ENCODE measurements around the gene CNTNAP2.
A peak's percentile ranks its signal among the peaks of the same experiment; 100 is the strongest.
"Not testable (repeated sequence)": the region's sequence is repeated elsewhere in the genome, so short reads cannot be mapped to it uniquely, and the experiment has no call there.

The CNTNAP2 gene

DNA sequence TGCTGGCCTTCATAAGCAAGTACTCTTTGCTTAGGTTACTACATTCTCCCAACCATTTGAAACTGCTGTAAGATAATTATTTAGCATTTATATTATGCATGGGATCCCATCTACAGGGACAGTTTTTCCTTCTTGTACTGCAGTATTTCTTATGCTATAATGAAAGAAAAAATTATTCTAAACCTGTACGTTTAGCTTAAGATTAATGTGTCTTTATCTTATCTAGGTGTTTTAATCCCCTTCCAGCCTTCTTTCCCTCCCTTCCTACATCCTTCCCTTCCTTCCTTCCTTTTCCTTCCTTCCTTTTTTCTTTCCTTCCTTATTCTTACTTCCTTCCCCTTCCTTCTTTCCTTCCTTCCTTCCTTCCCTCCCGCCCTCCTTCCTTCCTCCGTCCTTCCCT, 778.3 kb downstream of the CNTNAP2 start:
- Histone ChIP-seq H3K9ac (ENCODE audit: insufficient read length) (no peak overlapping the region), H3K36me3 (ENCODE audit: insufficient read depth, low read length) (no peaks in the 10 kb centered on the region), H3K27ac (no peak overlapping the region), H3K9me3 (ENCODE audit: low read depth, low read length) (no peaks in the 10 kb centered on the region), H3K4me3 (no peak overlapping the region)
- TF ChIP-seq POLR2AphosphoS5 (IDR thresholded peaks at IDR 0.05; ENCODE audit: borderline replicate concordance, low read depth, low read length) (no peak), EZH2 (IDR thresholded peaks at IDR 0.05) (no peak), FOXP2 (optimal IDR thresholded peaks at IDR 0.05; ENCODE audit: control extremely low read depth, extremely low read length, insufficient read depth) (no peak)
- DNase-seq (ENCODE audit: low read depth, low spot score) = no peak

DNA sequence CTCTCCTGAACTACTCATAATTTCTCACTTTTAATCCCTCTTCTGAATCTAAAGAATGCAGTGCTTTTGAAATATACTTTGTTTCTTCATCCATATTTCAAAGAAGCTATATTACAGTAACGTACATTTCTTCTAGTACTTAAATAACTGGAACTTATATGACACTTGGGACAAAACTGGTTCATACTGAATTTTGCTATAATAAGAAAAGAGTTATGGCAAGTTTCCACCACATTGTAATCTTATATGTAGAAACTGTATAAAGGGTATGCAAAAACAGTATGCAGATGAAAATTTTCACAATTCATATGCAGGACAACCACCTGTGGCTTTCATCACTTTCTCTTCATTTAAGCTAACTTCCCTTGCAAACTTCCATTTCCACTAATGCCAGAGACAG, 785.7 kb downstream of the CNTNAP2 start:
- H3K9ac ChIP-seq (ENCODE audit: insufficient read length) = no peak overlapping the region
- H3K36me3 ChIP-seq (ENCODE audit: insufficient read depth, low read length) = no peaks in the 10 kb centered on the region
- DNase-seq (ENCODE audit: low read depth, low spot score) = no peak
- H3K27ac ChIP-seq = peak overlapping the region; percentile 97
- no peak overlapping the region for H3K4me3 ChIP-seq
- TF ChIP-seq EZH2 (IDR thresholded peaks at IDR 0.05) (no peak), FOXP2 (optimal IDR thresholded peaks at IDR 0.05; ENCODE audit: control extremely low read depth, extremely low read length, insufficient read depth) (no peak), POLR2AphosphoS5 (IDR thresholded peaks at IDR 0.05; ENCODE audit: borderline replicate concordance, low read depth, low read length) (no peak)
- H3K9me3 ChIP-seq (ENCODE audit: low read depth, low read length) = no peaks in the 10 kb centered on the region

DNA sequence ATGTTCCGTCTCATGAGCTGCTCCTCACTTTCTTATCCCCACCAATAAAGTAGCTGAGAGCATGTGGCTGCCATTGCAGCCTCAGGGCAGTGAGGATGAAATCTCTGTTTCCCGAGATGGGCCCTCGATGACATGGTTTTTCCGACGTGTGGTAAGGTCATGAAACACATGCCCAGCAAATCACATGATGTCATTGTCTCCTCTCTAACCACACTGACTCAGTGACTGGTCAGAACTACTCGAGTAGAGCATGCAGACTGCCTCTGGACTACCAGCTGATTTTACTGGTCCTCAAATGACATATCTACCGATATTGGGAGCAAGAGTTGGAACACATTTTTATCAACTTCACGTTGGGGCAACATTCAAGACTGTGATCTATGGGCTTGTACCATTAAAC, 786.1 kb downstream of the CNTNAP2 start:
- peak overlapping the region; percentile 97 for H3K27ac ChIP-seq
- H3K4me3 ChIP-seq = no peak overlapping the region
- no peak overlapping the region for H3K9ac ChIP-seq (ENCODE audit: insufficient read length)
- no peak for DNase-seq (ENCODE audit: low read depth, low spot score)
- no peaks in the 10 kb centered on the region for H3K9me3 ChIP-seq (ENCODE audit: low read depth, low read length)
- no peak for TF ChIP-seq POLR2AphosphoS5 (IDR thresholded peaks at IDR 0.05; ENCODE audit: borderline replicate concordance, low read depth, low read length)
- TF ChIP-seq EZH2 (IDR thresholded peaks at IDR 0.05) = no peak
- no peak for TF ChIP-seq FOXP2 (optimal IDR thresholded peaks at IDR 0.05; ENCODE audit: control extremely low read depth, extremely low read length, insufficient read depth)
- H3K36me3 ChIP-seq (ENCODE audit: insufficient read depth, low read length) = no peaks in the 10 kb centered on the region

DNA sequence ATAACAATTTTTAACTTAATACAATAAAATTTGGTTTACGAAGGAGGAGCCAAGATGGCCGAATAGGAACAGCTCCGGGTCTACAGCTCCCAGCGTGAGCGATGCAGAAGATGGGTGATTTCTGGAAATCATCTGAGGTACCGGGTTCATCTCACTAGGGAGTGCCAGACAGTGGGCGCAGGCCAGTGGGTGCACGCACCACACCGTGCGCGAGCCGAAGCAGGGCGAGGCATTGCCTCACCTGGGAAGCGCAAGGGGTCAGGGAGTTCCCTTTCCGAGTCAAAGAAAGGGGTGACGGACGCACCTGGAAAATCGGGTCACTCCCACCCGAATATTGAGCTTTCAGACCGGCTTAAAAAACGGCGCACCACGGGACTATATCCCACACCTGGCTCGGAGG, 789.1 kb downstream of the CNTNAP2 start:
- not testable (repeated sequence) for H3K9ac ChIP-seq (ENCODE audit: insufficient read length); H3K9me3 ChIP-seq (ENCODE audit: low read depth, low read length); H3K27ac ChIP-seq; H3K4me3 ChIP-seq; H3K36me3 ChIP-seq (ENCODE audit: insufficient read depth, low read length); DNase-seq (ENCODE audit: low read depth, low spot score)

DNA sequence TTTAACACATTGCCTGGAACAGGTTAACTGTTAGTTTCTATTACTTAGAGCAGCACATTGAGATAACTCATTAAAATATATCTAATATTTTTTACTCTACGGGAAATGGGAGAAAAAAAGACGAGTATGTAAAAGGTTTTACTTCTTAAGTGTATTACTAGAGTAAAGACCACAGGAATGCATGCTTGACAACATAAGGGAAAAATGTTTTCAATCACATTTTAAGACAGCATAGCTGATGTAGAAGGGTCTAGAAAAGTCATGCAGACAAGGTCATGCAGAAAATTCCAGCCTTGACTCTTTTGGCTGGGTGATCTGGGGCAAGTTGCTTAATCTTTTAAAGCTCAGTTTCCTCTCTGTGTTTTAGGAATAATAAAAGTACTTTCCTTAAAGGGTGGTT, 806.2 kb downstream of the CNTNAP2 start:
- Histone ChIP-seq H3K9me3 (ENCODE audit: low read depth, low read length) (no peaks in the 10 kb centered on the region), H3K36me3 (ENCODE audit: insufficient read depth, low read length) (no peaks in the 10 kb centered on the region)
- DNase-seq (ENCODE audit: low read depth, low spot score) = no peak

DNA sequence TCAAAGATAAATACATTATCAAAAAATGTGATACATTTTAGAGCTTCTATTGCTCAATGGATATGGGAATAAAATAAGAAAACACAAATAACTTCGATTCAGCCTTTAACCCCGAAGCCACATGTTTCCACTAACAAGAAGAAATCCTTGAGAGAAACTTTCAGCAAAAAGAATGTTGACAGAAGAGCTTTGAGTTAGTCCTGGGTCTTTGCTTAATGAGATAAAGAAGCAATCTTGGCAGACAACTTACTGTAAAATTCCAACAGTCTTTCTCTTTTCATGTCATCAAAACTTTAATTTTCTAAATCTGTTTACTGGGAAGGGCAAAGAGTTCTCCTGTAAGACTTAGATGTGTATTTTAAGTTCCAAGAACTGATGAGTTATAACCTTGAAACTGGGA, 810.2 kb downstream of the CNTNAP2 start:
- Histone ChIP-seq H3K9me3 (ENCODE audit: low read depth, low read length) (no peaks in the 10 kb centered on the region), H3K36me3 (ENCODE audit: insufficient read depth, low read length) (no peaks in the 10 kb centered on the region), H3K27ac (peak overlapping the region; percentile 60), H3K4me3 (no peak overlapping the region), H3K9ac (ENCODE audit: insufficient read length) (no peak overlapping the region)
- no peak for DNase-seq (ENCODE audit: low read depth, low spot score)
- no peak for TF ChIP-seq POLR2AphosphoS5 (IDR thresholded peaks at IDR 0.05; ENCODE audit: borderline replicate concordance, low read depth, low read length)
- TF ChIP-seq EZH2 (IDR thresholded peaks at IDR 0.05) = no peak
- TF ChIP-seq FOXP2 (optimal IDR thresholded peaks at IDR 0.05; ENCODE audit: control extremely low read depth, extremely low read length, insufficient read depth) = no peak

More for the DNA sequence above, 806.2 kb downstream of the CNTNAP2 start:
- Histone ChIP-seq H3K9ac (ENCODE audit: insufficient read length) (no peak overlapping the region), H3K4me3 (no peak overlapping the region), H3K27ac (0 out of 2 replicates have a peak overlapping the region, but pooled peaks have one; percentile 4)
- TF ChIP-seq FOXP2 (optimal IDR thresholded peaks at IDR 0.05; ENCODE audit: control extremely low read depth, extremely low read length, insufficient read depth) (no peak), POLR2AphosphoS5 (IDR thresholded peaks at IDR 0.05; ENCODE audit: borderline replicate concordance, low read depth, low read length) (no peak), EZH2 (IDR thresholded peaks at IDR 0.05) (no peak)

DNA sequence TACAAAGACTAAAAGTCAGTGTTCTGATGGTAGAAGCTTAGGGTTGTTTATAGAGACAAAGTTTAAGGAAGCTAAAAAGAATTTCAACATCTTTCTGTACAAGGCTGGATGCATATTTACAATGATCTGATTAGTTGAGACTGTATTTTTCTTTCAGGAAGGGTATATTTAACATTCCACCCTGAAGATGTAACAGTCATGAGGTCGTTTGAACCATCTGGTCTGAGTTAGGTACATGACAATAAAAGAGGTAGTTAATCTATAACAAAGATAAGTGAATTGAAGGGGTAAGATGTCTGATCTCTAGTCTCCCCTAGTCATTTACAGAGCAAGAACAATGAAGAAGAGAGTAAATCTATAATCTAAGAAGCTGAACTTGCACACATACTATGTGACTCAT, 821.2 kb downstream of the CNTNAP2 start:
- Histone ChIP-seq H3K9me3 (ENCODE audit: low read depth, low read length) (peaks cover 6% of the 10 kb centered on the region; the same call in 1 of the 2 replicates), H3K9ac (ENCODE audit: insufficient read length) (no peak overlapping the region), H3K27ac (peak overlapping the region; percentile 38; the same call in 1 of the 2 replicates), H3K4me3 (no peak overlapping the region), H3K36me3 (ENCODE audit: insufficient read depth, low read length) (no peaks in the 10 kb centered on the region)
- DNase-seq (ENCODE audit: low read depth, low spot score) = no peak
- no peak for TF ChIP-seq FOXP2 (optimal IDR thresholded peaks at IDR 0.05; ENCODE audit: control extremely low read depth, extremely low read length, insufficient read depth)

DNA sequence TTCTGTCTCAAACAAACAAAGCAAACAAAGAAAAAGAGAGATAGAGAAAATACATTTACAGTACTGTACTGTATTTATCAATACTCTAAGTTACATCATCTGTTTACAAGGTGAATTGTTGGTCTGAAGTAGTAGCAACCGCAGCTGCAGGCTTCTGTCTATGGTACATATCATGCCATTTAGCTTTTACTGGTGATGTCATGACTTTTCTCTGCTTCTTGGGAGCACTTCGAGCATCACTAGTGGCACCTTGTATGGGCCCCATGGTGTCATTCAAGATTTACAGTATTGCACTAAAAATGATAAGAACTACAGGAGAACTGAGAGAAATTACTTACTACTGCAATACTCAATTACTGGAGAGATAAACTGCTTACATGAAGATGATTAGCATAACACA, 826.9 kb downstream of the CNTNAP2 start:
- H3K36me3 ChIP-seq (ENCODE audit: insufficient read depth, low read length) = no peaks in the 10 kb centered on the region
- no peak overlapping the region for H3K4me3 ChIP-seq
- no peak for DNase-seq (ENCODE audit: low read depth, low spot score)
- no peak overlapping the region for H3K9ac ChIP-seq (ENCODE audit: insufficient read length)
- H3K27ac ChIP-seq = no peak overlapping the region
- H3K9me3 ChIP-seq (ENCODE audit: low read depth, low read length) = peaks cover 6% of the 10 kb centered on the region; the same call in 1 of the 2 replicates
- TF ChIP-seq FOXP2 (optimal IDR thresholded peaks at IDR 0.05; ENCODE audit: control extremely low read depth, extremely low read length, insufficient read depth) = no peak
- no peak for TF ChIP-seq EZH2 (IDR thresholded peaks at IDR 0.05)
- no peak for TF ChIP-seq POLR2AphosphoS5 (IDR thresholded peaks at IDR 0.05; ENCODE audit: borderline replicate concordance, low read depth, low read length)

DNA sequence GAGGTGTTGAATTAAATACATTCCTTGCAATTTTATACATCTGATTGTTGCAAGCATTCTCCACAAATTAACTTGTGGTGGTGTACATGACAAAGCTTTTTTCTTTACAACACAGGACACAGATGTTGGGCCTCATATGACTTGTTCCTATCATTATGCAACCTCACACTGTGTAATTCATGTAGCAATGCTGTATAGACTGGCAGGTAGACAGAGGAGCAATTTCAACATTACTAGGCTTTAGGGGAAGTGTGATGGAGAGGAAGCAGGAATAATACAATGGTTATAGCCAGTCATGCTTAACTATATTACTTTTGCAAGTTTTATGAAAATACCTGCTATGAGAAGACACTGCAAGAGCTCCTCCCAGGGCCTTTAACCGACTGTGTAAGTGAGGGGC, 832.1 kb downstream of the CNTNAP2 start:
- peak overlapping the region; percentile 32 for H3K4me3 ChIP-seq
- H3K9ac ChIP-seq (ENCODE audit: insufficient read length) = no peak overlapping the region
- no peaks in the 10 kb centered on the region for H3K36me3 ChIP-seq (ENCODE audit: insufficient read depth, low read length)
- no peak for DNase-seq (ENCODE audit: low read depth, low spot score)
- TF ChIP-seq EZH2 (IDR thresholded peaks at IDR 0.05) = no peak
- TF ChIP-seq FOXP2 (optimal IDR thresholded peaks at IDR 0.05; ENCODE audit: control extremely low read depth, extremely low read length, insufficient read depth) = no peak
- no peak for TF ChIP-seq POLR2AphosphoS5 (IDR thresholded peaks at IDR 0.05; ENCODE audit: borderline replicate concordance, low read depth, low read length)
- peak overlapping the region; percentile 27; the same call in 1 of the 2 replicates for H3K27ac ChIP-seq
- H3K9me3 ChIP-seq (ENCODE audit: low read depth, low read length) = no peaks in the 10 kb centered on the region
